ENCODE data around the gene RHCE.

- no peak for TF ChIP-seq CTCF (IDR thresholded peaks at IDR 0.05)
- no peak for TF ChIP-seq SIN3A (IDR thresholded peaks at IDR 0.05; ENCODE audit: borderline replicate concordance, insufficient read depth, low read depth, low read length)
- no peak for TF ChIP-seq POLR2AphosphoS5 (IDR thresholded peaks at IDR 0.05; ENCODE audit: low read depth, low read length)
- TF ChIP-seq REST (IDR thresholded peaks at IDR 0.05; ENCODE audit: insufficient read depth in 1 of 2, low read depth in 2 of 2, low read length in 1 of 2) = no peak
- no peak for TF ChIP-seq TCF7L2 (IDR thresholded peaks at IDR 0.05; ENCODE audit: low read depth, low read length)
These were observed 76.8 kb downstream of the RHCE start for GRCh38 chr1:25343872-25344271.

All from Panc1 (cell line).